HG03108 (cell line): ENCODE results near the gene PRDM16.

Source experiments
- ATAC-seq: cut with Tn5 transposase; IDR thresholded peaks from one replicate; pipeline ENCODE4 v1.9.1; 2021; ENCODE audit warnings: moderate library complexity; ENCODE audit not compliant: unreplicated experiment

PRDM16 gene

GRCh38 chr1:3378411-3379208 is 309.6 kb downstream of the PRDM16 start:
- ATAC-seq, result no peak

- ATAC-seq, result no peak
Measured at GRCh38 chr1:3379934-3380333, 310.9 kb downstream of the PRDM16 start.

- ATAC-seq, result no peak
Measured at GRCh38 chr1:3380469-3380868, 311.5 kb downstream of the PRDM16 start.

GRCh38 chr1:3381901-3382300 is 312.9 kb downstream of the PRDM16 start:
- no peak for ATAC-seq

GRCh38 chr1:3382326-3383057 is 313.5 kb downstream of the PRDM16 start:
- no peak for ATAC-seq

- no peak for ATAC-seq
Measured at GRCh38 chr1:3383679-3384078, 314.7 kb downstream of the PRDM16 start.

- ATAC-seq, result no peak
Measured at GRCh38 chr1:3384407-3384806, 315.4 kb downstream of the PRDM16 start.

- no peak for ATAC-seq
Measured at GRCh38 chr1:3386205-3387002, 317.4 kb downstream of the PRDM16 start.

GRCh38 chr1:3387401-3387800 is 318.4 kb downstream of the PRDM16 start:
- ATAC-seq, result no peak

GRCh38 chr1:3389093-3389833 is 320.3 kb downstream of the PRDM16 start:
- ATAC-seq, result no peak

- ATAC-seq, result no peak
Measured at GRCh38 chr1:3390291-3390690, 321.3 kb downstream of the PRDM16 start.

GRCh38 chr1:3391711-3392110 is 322.7 kb downstream of the PRDM16 start:
- ATAC-seq, result no peak

- ATAC-seq, result no peak
Measured at GRCh38 chr1:3393024-3393986, 324.3 kb downstream of the PRDM16 start.

GRCh38 chr1:3393987-3394920 is 325.3 kb downstream of the PRDM16 start:
- no peak for ATAC-seq

- no peak for ATAC-seq
Measured at GRCh38 chr1:3396411-3396810, 327.4 kb downstream of the PRDM16 start.

- no peak for ATAC-seq
Measured at GRCh38 chr1:3397311-3397710, 328.3 kb downstream of the PRDM16 start.

GRCh38 chr1:3398396-3399140 is 329.6 kb downstream of the PRDM16 start:
- no peak for ATAC-seq

GRCh38 chr1:3399732-3400131 is 330.7 kb downstream of the PRDM16 start:
- no peak for ATAC-seq
